HAP-1 (cell line): ENCODE data around the gene ASAP3.
A peak's percentile ranks its signal among the peaks of the same experiment; 100 is the strongest.

ENCODE experiments used
- DNase-seq, 2 experiments: peaks; one replicate each; pipeline ENCODE4 v3.0.0-alpha.2; 2016 to 2020; ENCODE audit warnings: low spot score in 2 of 2
- H3K27me3 ChIP-seq: fragments of 250-450 bp; sonication (Bioruptor Pico); 2 replicates; pipeline ENCODE4 v1.5.1; 2020; ENCODE audit warnings: low read depth, mild to moderate bottlenecking, moderate library complexity
- H3K36me3 ChIP-seq: fragments of 250-450 bp; sonication (Bioruptor Pico); replicated peaks from 2 replicates; pipeline ENCODE4 v1.5.1; 2020; ENCODE audit warnings: mild to moderate bottlenecking
- H3K4me1 ChIP-seq: fragments of 250-450 bp; sonication (Bioruptor Pico); 2 replicates; pipeline ENCODE4 v1.5.1; 2020; ENCODE audit warnings: mild to moderate bottlenecking
- H3K4me3 ChIP-seq: fragments of 250-450 bp; sonication (Bioruptor Pico); 2 replicates; pipeline ENCODE4 v1.5.1; 2020; ENCODE audit warnings: mild to moderate bottlenecking, moderate library complexity
- H3K9me3 ChIP-seq: fragments of 250-450 bp; sonication (Bioruptor Pico); 2 replicates; pipeline ENCODE4 v1.5.1; 2020; ENCODE audit warnings: mild to moderate bottlenecking, moderate library complexity
- in situ Hi-C: fragments of 300-500 bp; cut with MboI; formaldehyde crosslinking; loops from 3 replicates; pipeline ENCODE4 v1.14.3; 2020; ENCODE audit warnings: low sequenced_read_pairs, inconsistent platforms, mixed read lengths

ASAP3 gene

GRCh38 chr1:23442751-23443150 is 41.2 kb downstream of the ASAP3 start:
- no peaks in the 10 kb centered on the region for H3K9me3 ChIP-seq
- H3K36me3 ChIP-seq: peaks cover 20% of the 10 kb centered on the region
- H3K27me3 ChIP-seq: no peaks in the 10 kb centered on the region
- no peaks in the 10 kb centered on the region for H3K4me1 ChIP-seq
- in situ Hi-C loops: no loop called here
- H3K4me3 ChIP-seq: no peak overlapping the region
- DNase-seq: no peak

- in situ Hi-C loops: no loop called here
- no peak for DNase-seq
- H3K4me1 ChIP-seq: no peaks in the 10 kb centered on the region
- H3K27me3 ChIP-seq: no peaks in the 10 kb centered on the region
- peaks cover 25% of the 10 kb centered on the region for H3K36me3 ChIP-seq
- no peak overlapping the region for H3K4me3 ChIP-seq
- no peaks in the 10 kb centered on the region for H3K9me3 ChIP-seq
Measured at GRCh38 chr1:23441446-23442148, 42.4 kb downstream of the ASAP3 start.

DNA sequence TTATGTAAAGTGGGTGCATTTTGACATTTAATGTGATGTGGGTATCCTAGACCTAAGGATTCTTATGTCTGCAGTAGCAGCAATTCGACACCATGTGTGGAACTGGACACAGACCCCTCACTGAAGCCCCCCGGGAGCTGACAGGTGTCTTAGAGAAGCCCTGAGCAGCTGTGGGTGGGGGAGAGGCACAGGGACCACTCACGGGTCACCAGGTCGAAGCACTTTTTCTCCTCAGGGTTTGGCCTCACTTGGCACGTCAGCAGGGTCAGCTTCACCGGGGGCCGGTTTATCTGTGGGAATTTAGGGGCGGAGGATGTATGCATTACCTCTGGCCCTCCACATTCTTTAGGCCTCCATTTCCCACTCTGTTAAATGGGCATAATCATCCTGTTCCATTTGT is 45.4 kb downstream of the ASAP3 start:
- in situ Hi-C loops: no loop called here
- Histone ChIP-seq H3K9me3 (no peaks in the 10 kb centered on the region), H3K36me3 (peaks cover 37% of the 10 kb centered on the region), H3K27me3 (no peaks in the 10 kb centered on the region), H3K4me3 (no peak overlapping the region), H3K4me1 (no peaks in the 10 kb centered on the region)
- no peak for DNase-seq

DNA sequence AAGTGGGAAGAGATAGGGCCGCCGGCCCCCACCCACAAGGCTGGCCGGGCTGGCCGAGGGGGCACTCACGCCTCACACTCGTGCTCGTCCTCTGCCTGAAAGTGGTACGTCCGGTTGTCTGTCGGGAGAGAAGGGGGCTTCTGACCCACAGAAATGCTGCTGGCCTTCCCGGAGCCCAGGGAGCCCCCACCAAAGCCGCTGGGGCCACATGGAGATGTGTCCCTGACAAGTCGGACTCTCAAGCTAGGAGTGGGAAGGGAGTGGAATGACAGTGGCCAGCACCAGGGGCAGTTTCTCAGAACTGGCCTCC is 46.7 kb downstream of the ASAP3 start:
- peaks cover 46% of the 10 kb centered on the region for H3K36me3 ChIP-seq
- no peaks in the 10 kb centered on the region for H3K9me3 ChIP-seq
- H3K4me3 ChIP-seq: no peak overlapping the region
- in situ Hi-C loops: no loop called here
- DNase-seq: no peak
- H3K4me1 ChIP-seq: no peaks in the 10 kb centered on the region
- H3K27me3 ChIP-seq: no peaks in the 10 kb centered on the region

DNA sequence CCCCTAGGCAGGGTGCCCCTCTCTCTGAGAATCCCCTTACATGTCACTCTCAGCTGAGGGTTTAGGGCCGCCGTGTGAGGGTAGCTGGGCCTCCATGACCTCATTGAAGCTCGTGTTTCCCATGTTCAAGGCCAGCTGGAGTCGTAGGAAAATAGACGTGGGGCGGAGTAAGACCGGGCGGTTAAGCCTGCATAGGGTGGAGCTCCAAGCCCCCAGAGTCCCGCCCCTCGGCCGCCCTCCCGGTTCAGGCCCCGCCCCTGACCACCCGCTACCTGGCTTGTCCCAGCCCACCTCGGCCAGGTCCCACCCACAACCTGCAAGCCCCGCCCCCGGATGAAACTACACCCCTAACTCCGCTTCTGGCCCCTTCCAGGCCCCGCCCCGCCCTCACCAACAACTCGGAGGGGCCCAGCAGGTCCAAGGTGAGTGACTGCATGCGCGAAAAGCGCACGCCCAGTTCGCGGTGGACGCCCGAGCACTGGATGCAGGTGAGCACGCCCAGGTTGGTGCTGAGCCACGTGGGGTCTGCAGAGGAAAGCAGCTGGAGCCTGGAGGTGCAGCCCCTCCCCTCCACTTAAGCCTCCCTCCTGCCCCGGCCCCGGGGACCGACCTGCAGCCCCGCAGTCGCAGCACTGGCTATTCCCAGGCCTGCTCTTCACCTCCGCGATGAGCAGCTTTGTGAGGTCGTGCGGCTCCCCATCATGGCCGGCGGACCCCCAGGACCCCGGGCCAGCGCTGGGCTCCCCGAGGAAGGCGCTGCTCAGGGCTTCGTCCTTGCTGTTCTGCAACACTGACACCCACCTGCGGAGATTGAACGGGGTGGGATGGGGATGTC is 47.2 kb downstream of the ASAP3 start:
- H3K4me1 ChIP-seq: no peaks in the 10 kb centered on the region
- H3K4me3 ChIP-seq: no peak overlapping the region
- H3K9me3 ChIP-seq: no peaks in the 10 kb centered on the region
- peak in 1 of 2 experiments; percentile 66 for DNase-seq
- peaks cover 41% of the 10 kb centered on the region for H3K36me3 ChIP-seq
- H3K27me3 ChIP-seq: no peaks in the 10 kb centered on the region
- in situ Hi-C loops: no loop called here

DNA sequence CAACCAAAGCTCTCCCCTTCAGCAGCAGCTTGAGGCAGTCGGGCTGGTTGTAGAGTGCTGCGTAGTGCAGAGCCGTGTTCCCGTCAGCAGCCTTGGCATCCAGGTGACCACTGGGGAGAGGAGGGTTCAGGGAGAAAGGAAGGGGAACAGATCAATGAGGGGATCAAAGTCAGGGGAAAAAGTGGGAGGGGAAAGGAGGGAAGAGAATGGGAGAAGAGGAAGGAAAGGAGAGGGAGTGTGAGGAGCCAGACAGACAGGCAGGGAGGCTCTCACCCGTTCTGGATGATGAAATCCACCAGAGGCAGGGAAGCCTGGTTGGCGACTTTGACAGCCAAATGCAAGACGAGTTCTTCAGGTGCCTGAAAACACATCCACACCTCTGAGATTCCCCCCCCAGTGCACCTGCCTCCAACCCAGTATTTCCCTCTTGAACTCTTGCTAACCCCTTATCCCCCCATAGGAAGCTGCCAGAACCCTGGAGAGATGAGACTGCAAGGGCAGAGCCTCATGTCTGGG is 49.7 kb downstream of the ASAP3 start:
- in situ Hi-C loops: no loop called here
- Histone ChIP-seq H3K4me1 (no peaks in the 10 kb centered on the region), H3K9me3 (no peaks in the 10 kb centered on the region), H3K4me3 (no peak overlapping the region), H3K36me3 (peaks cover 55% of the 10 kb centered on the region), H3K27me3 (no peaks in the 10 kb centered on the region)
- no peak for DNase-seq

- H3K9me3 ChIP-seq: no peaks in the 10 kb centered on the region
- DNase-seq: no peak
- H3K27me3 ChIP-seq: no peaks in the 10 kb centered on the region
- no peak overlapping the region for H3K4me3 ChIP-seq
- H3K36me3 ChIP-seq: peaks cover 50% of the 10 kb centered on the region
- H3K4me1 ChIP-seq: no peaks in the 10 kb centered on the region
- in situ Hi-C loops: no loop called here
Measured at GRCh38 chr1:23433122-23433521, 50.9 kb downstream of the ASAP3 start.

GRCh38 chr1:23431431-23431830 is 52.5 kb downstream of the ASAP3 start:
- H3K4me1 ChIP-seq: no peaks in the 10 kb centered on the region
- H3K36me3 ChIP-seq: peaks cover 45% of the 10 kb centered on the region
- H3K4me3 ChIP-seq: no peak overlapping the region
- no peaks in the 10 kb centered on the region for H3K9me3 ChIP-seq
- DNase-seq: no peak
- in situ Hi-C loops: no loop called here
- no peaks in the 10 kb centered on the region for H3K27me3 ChIP-seq

DNA sequence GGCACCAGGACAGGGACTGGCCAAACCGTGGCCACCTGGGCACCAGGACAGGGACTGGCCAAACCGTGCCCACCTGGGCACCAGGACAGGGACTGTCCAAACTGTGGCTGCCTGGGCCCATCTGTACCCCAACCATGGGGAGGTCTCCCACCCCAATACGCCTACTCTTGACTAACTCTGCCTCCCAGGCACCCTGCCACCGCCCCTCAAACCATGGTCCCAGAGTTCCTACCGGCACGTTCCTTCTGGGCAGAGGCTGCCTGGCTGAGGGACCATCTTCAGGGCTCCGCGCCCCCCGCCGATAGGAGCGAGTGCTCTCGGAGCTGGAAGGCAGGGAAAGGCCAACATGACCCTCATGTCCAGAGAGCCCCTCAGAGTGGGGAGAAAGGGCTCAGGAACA is 53.2 kb downstream of the ASAP3 start:
- in situ Hi-C loops: no loop called here
- DNase-seq: no peak
- Histone ChIP-seq H3K27me3 (no peaks in the 10 kb centered on the region), H3K9me3 (no peaks in the 10 kb centered on the region; the same call in 1 of the 2 replicates), H3K36me3 (peaks cover 45% of the 10 kb centered on the region), H3K4me3 (no peak overlapping the region), H3K4me1 (no peaks in the 10 kb centered on the region)

DNA sequence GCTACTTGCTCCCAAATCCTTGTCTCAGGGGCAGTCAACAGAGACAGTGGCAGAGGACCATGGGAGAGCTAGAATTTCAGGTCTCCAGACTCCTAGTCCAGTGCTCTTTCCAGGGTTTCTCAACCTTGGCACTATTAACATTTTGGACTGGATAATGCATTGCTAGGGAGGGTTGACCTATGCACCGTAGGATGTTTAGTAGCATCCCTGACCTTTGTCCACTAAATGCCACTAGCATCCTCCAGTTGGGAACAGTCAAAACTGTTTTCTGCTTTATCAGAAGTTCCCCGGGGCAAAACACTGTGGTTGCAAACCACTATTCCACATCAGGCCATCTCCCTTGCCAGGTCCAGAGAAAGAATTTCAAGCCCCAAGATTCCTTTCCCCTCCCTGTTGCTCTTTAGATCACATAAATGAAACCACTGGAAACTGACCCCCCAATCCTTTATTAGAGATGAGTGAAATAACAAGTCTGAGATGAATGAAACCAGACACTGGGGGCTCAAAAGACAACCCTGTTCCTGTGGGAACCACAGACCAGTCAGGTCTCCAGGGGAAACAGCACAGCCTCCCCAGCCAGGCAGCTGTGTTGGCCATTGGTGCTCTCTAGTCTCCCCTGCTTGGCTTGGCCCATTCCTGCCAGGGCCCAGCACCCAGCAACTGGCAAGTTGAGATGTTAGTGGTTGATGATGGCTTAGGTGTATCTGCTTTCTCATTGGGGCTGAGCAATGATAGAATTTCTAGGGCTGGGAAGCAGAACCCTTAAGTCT is 55.7 kb downstream of the ASAP3 start:
- H3K4me1 ChIP-seq: no peaks in the 10 kb centered on the region
- in situ Hi-C loops: no loop called here
- H3K27me3 ChIP-seq: no peaks in the 10 kb centered on the region
- no peak for DNase-seq
- H3K9me3 ChIP-seq: no peaks in the 10 kb centered on the region; the same call in 1 of the 2 replicates
- H3K4me3 ChIP-seq: no peak overlapping the region
- peaks cover 31% of the 10 kb centered on the region for H3K36me3 ChIP-seq

DNA sequence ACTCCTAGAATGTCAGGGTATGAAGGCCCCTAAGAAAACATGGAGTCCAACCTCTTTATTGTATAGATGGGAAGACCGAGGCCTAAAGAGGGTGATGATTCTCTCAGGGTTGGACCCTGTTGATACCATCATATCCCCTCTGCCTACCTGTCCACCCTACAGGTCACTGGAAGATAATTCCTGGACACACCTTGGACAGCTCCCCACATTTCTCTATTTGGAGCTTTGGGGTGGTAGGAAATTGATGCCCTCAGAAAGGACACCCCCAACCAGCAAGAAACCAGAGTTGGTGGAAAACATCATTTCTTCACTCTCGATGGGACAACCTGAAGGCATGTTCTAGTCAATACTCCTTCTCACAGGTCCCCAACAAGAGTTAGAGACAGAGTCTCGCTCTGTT is 56.4 kb downstream of the ASAP3 start:
- H3K27me3 ChIP-seq: no peaks in the 10 kb centered on the region
- no peaks in the 10 kb centered on the region; the same call in 1 of the 2 replicates for H3K9me3 ChIP-seq
- H3K4me3 ChIP-seq: no peak overlapping the region
- in situ Hi-C loops: no loop called here
- peaks cover 23% of the 10 kb centered on the region for H3K36me3 ChIP-seq
- DNase-seq: no peak
- H3K4me1 ChIP-seq: no peaks in the 10 kb centered on the region

GRCh38 chr1:23426828-23427227 is 57.2 kb downstream of the ASAP3 start:
- DNase-seq: no peak
- Histone ChIP-seq H3K27me3 (no peaks in the 10 kb centered on the region), H3K9me3 (no peaks in the 10 kb centered on the region; the same call in 1 of the 2 replicates), H3K4me1 (no peaks in the 10 kb centered on the region), H3K4me3 (no peak overlapping the region), H3K36me3 (peaks cover 20% of the 10 kb centered on the region)
- in situ Hi-C loops: no loop called here

- Histone ChIP-seq H3K36me3 (peaks cover 8% of the 10 kb centered on the region), H3K4me3 (no peak overlapping the region), H3K27me3 (no peaks in the 10 kb centered on the region), H3K9me3 (no peaks in the 10 kb centered on the region; the same call in 1 of the 2 replicates), H3K4me1 (no peaks in the 10 kb centered on the region)
- DNase-seq: no peak
- in situ Hi-C loops: no loop called here
Measured at GRCh38 chr1:23425193-23425494, 58.8 kb downstream of the ASAP3 start.
